Right lobe of liver (tissue), 6 donors: Measurements from ENCODE around the gene KCNQ2. TPM values are rescaled to one million over a fixed set of nuclear protein-coding genes. Genes with fewer than 3 reads are reported as not detected.
A peak's percentile ranks its signal among the peaks of the same experiment; 100 is the strongest.

Experiments used
- ATAC-seq, 4 donors: fragments of 200-7000 bp; cut with Tn5 transposase; one replicate each; pipeline ENCODE4 v1.9.1; 2020; ENCODE audit warnings: mild to moderate bottlenecking in 4 of 4, moderate library complexity in 4 of 4
- DNase-seq, 3 donors: peaks; one replicate each; pipeline ENCODE4 v3.0.0-alpha.2; 2020
- H3K27ac ChIP-seq, 3 donors: fragments of 200-600 bp; one replicate each; pipeline ENCODE4 v1.8.0; 2022
- H3K27me3 ChIP-seq, 2 donors: fragments of 200-600 bp; one replicate each; pipeline ENCODE4 v1.8.0; 2022
- H3K36me3 ChIP-seq, 4 donors: fragments of 200-600 bp; sonication (generic) in 1 of 4; one replicate each; pipeline versions ENCODE4 v1.5.1 to v1.8.0; 2017 to 2022; ENCODE audit warnings: control low read depth in 1 of 4
- H3K4me1 ChIP-seq, 4 donors: fragments of 200-600 bp; sonication (generic) in 1 of 4; one replicate each; pipeline versions ENCODE4 v1.5.1 to v1.8.0; 2017 to 2022; ENCODE audit warnings: control low read depth in 1 of 4
- H3K4me3 ChIP-seq, 3 donors: fragments of 200-600 bp; one replicate each; pipeline ENCODE4 v1.8.0; 2022
- H3K9me3 ChIP-seq, 4 donors: fragments of 200-600 bp; sonication (generic) in 1 of 4; one replicate each; pipeline versions ENCODE4 v1.5.1 to v1.8.0; 2017 to 2022; ENCODE audit warnings: control low read depth in 1 of 4
- CTCF ChIP-seq, 4 donors: fragments of 200-600 bp in 3 of 4; fragments of 450-650 bp in 1 of 4; IDR thresholded peaks; one replicate each; pipeline versions ENCODE4 v1.5.1 to v1.8.0; 2016 to 2022; ENCODE audit warnings: antibody characterized with exemption in 4 of 4, mild to moderate bottlenecking in 2 of 4
- POLR2A ChIP-seq: fragments of 450-650 bp; IDR thresholded peaks from one replicate; pipeline ENCODE4 v1.6.1; 2017; ENCODE audit warnings: antibody characterized with exemption, mild to moderate bottlenecking
- WGBS: methylation state at CpG from one replicate; pipeline ENCODE4 v1.1.6; 2018; ENCODE audit warnings: low coverage, low lambda C conversion rate; ENCODE audit not compliant: insufficient coverage; ENCODE audit errors: missing lambda C conversion rate; 5-methylcytosine and 5-hydroxymethylcytosine counted together
- intact Hi-C, 2 donors: fragments of 100-400 bp; cut with DNase I; formaldehyde crosslinking; loops; one replicate each; pipeline versions ENCODE4 v1.11.2 to v1.14.1; 2022
- total RNA-seq, 6 experiments: library from RNA; depleted of rRNA in 2 of 6; stranded (reverse); fragments of >200 nt in 2 of 6; fragmentation: NEBNext Ultra II Directional in 3 of 6; extraction: Animal tissue kit (Norgen Biotek cat#: 25700) in 3 of 6; gene quantifications; one replicate each; pipeline versions ENCODE4 v1.1.0 to v1.2.4, GENCODE V29; 2016 to 2023
- donor health status: DM: no; HTN: yes; CAD: no.
- donor health status: DM: no; HTN: no; CAD: no.
- donor health status: DM: no; HTN: no; CAD: no.
- donor health status: DM: no; HTN: yes; CAD: no.
- donor health status: DM: no; HTN: yes; CAD: no.

The KCNQ2 gene
- total RNA-seq, 6 experiments from 2014 or later, result not detected

- no peak for DNase-seq
- 48% methylated on average over 6 of the region's 9 CpGs for WGBS
- no peak overlapping the region for H3K4me3 ChIP-seq
- no peak overlapping the region for H3K27ac ChIP-seq
- TF ChIP-seq CTCF (IDR thresholded peaks at IDR 0.05) (no peak), POLR2A (no peak)
- no peaks in the 10 kb centered on the region for H3K36me3 ChIP-seq
- peak in 2 of 4 donors; percentile 6 to 39 for ATAC-seq
- H3K27me3 ChIP-seq, result no peaks in the 10 kb centered on the region
- no peaks in the 10 kb centered on the region for H3K9me3 ChIP-seq
- intact Hi-C loops, result no loop called here
- H3K4me1 ChIP-seq, result no peaks in the 10 kb centered on the region
Observed at GRCh38 chr20:63435552-63435951, 36.9 kb downstream of the KCNQ2 start.

GRCh38 chr20:63434599-63435378 lies 37.7 kb downstream of the KCNQ2 start:
- Histone ChIP-seq H3K4me1 (no peaks in the 10 kb centered on the region), H3K4me3 (no peak overlapping the region), H3K27ac (no peak overlapping the region), H3K36me3 (no peaks in the 10 kb centered on the region), H3K27me3 (no peaks in the 10 kb centered on the region), H3K9me3 (no peaks in the 10 kb centered on the region)
- 28% methylated on average over 21 of the region's 33 CpGs for WGBS
- ATAC-seq, result peak in 3 of 4 donors; percentile 42 to 50 (median 42)
- no peak for DNase-seq
- intact Hi-C loops, result no loop called here
- TF ChIP-seq POLR2A (no peak), CTCF (IDR thresholded peaks at IDR 0.05) (peak; percentile 50 to 61 (median 61))

GRCh38 chr20:63433756-63434531 lies 38.5 kb downstream of the KCNQ2 start:
- whole genome bisulfite sequencing, result 86% methylated on average over 21 of the region's 39 CpGs
- H3K9me3 ChIP-seq, result no peaks in the 10 kb centered on the region
- H3K27ac ChIP-seq, result no peak overlapping the region
- no peaks in the 10 kb centered on the region for H3K36me3 ChIP-seq
- ATAC-seq, result no peak
- H3K27me3 ChIP-seq, result no peaks in the 10 kb centered on the region
- intact Hi-C loops, result no loop called here
- no peak overlapping the region for H3K4me3 ChIP-seq
- TF ChIP-seq CTCF (IDR thresholded peaks at IDR 0.05), result no peak
- no peak for TF ChIP-seq POLR2A
- no peaks in the 10 kb centered on the region for H3K4me1 ChIP-seq
- no peak for DNase-seq

- no peaks in the 10 kb centered on the region for H3K27me3 ChIP-seq
- DNase-seq (no peak), ATAC-seq (no peak)
- intact Hi-C loops, result no loop called here
- no peaks in the 10 kb centered on the region for H3K36me3 ChIP-seq
- 80% methylated on average over 10 of the region's 18 CpGs for WGBS
- H3K27ac ChIP-seq, result no peak overlapping the region
- H3K9me3 ChIP-seq, result no peaks in the 10 kb centered on the region
- no peaks in the 10 kb centered on the region for H3K4me1 ChIP-seq
- TF ChIP-seq CTCF (IDR thresholded peaks at IDR 0.05), result no peak
- no peak for TF ChIP-seq POLR2A
- no peak overlapping the region for H3K4me3 ChIP-seq
Observed at GRCh38 chr20:63433351-63433750, 39.1 kb downstream of the KCNQ2 start.
